ENCODE results near the gene CAPN8. TPM values are rescaled to one million over a fixed set of nuclear protein-coding genes. Genes with fewer than 3 reads are reported as not detected.

CAPN8 gene
- total RNA-seq, 4 donors from 2014 or later: 55.4 to 273 (median 91.6) TPM

- TF ChIP-seq EP300 (IDR thresholded peaks at IDR 0.05; ENCODE audit: low read depth): no peak
- TF ChIP-seq POLR2AphosphoS5 (IDR thresholded peaks at IDR 0.05): no peak
- TF ChIP-seq CTCF (IDR thresholded peaks at IDR 0.05): no peak
- no peak for TF ChIP-seq POLR2A (IDR thresholded peaks at IDR 0.05)
- H3K9me3 ChIP-seq: no peaks in the 10 kb centered on the region
- H3K4me1 ChIP-seq: peaks cover 29 to 73% (median 54%) of the 10 kb centered on the region in 4 donors
- no peaks in the 10 kb centered on the region for H3K27me3 ChIP-seq
- no peak overlapping the region for H3K4me3 ChIP-seq
- in situ Hi-C loops (cut with MboI; ENCODE audit: low pct_ligation_motif_present in 1 of 4, low pct_unique_long_range_greater_than_20kb in 1 of 4, low sequenced_read_pairs in 3 of 4) (no loop called here), intact Hi-C loops (cut with DNase I; ENCODE audit: low total_unique reads) (loop anchor here (5.0 kb wide), 1 partner anchor 37 kb away; no protein-coding TSS in a partner anchor)
- 57 to 92% methylated on average over 6 to 12 of the region's 12 CpGs for WGBS, 2 donors (ENCODE audit: low coverage in 1 of 2)
- H3K27ac ChIP-seq: peak overlapping the region in 2 of 4 donors; percentile 95 to 98
- DNase-seq: no peak
- no peaks in the 10 kb centered on the region for H3K36me3 ChIP-seq
Observed at GRCh38 chr1:223710179-223711133, 45.0 kb upstream of the CAPN8 start.

- DNase-seq: no peak
- Histone ChIP-seq H3K36me3 (no peaks in the 10 kb centered on the region), H3K27ac (no peak overlapping the region), H3K9me3 (no peaks in the 10 kb centered on the region), H3K4me1 (peaks cover 21 to 70% (median 50%) of the 10 kb centered on the region in 4 donors), H3K4me3 (no peak overlapping the region), H3K27me3 (no peaks in the 10 kb centered on the region)
- in situ Hi-C loops (cut with MboI; ENCODE audit: low pct_ligation_motif_present in 1 of 4, low pct_unique_long_range_greater_than_20kb in 1 of 4, low sequenced_read_pairs in 3 of 4): loop anchor here in 2 of 4 donors (5.0 to 10.0 kb wide), 2 partner anchors 43 to 45 kb away; no protein-coding TSS in a partner anchor
- TF ChIP-seq CTCF (IDR thresholded peaks at IDR 0.05) (peak in 2 of 5 experiments; percentile 11 to 17), POLR2AphosphoS5 (IDR thresholded peaks at IDR 0.05) (no peak)
- WGBS, 2 donors (ENCODE audit: low coverage in 1 of 2): 69 to 71% methylated on average over 3 of the region's 3 CpGs
- intact Hi-C loops (cut with DNase I; ENCODE audit: low total_unique reads): no loop called here
Observed at GRCh38 chr1:223709598-223709997, 44.1 kb upstream of the CAPN8 start.

GRCh38 chr1:223708651-223709268 lies 43.3 kb upstream of the CAPN8 start:
- no peak for DNase-seq
- no peaks in the 10 kb centered on the region for H3K36me3 ChIP-seq
- no peaks in the 10 kb centered on the region for H3K9me3 ChIP-seq
- WGBS, 2 donors (ENCODE audit: low coverage in 1 of 2): 90 to 99% methylated on average over 3 of the region's 3 CpGs
- intact Hi-C loops (cut with DNase I; ENCODE audit: low total_unique reads): no loop called here
- H3K4me3 ChIP-seq: no peak overlapping the region
- H3K27ac ChIP-seq: peak overlapping the region; percentile 81 to 89 (median 86)
- in situ Hi-C loops (cut with MboI; ENCODE audit: low pct_ligation_motif_present in 1 of 4, low pct_unique_long_range_greater_than_20kb in 1 of 4, low sequenced_read_pairs in 3 of 4): loop anchor here in 2 of 4 donors (5.0 to 10.0 kb wide), 2 partner anchors 44 to 46 kb away; no protein-coding TSS in a partner anchor
- H3K4me1 ChIP-seq: peaks cover 15 to 62% (median 42%) of the 10 kb centered on the region in 4 donors
- H3K27me3 ChIP-seq: no peaks in the 10 kb centered on the region
- TF ChIP-seq EP300 (IDR thresholded peaks at IDR 0.05; ENCODE audit: low read depth) (no peak), POLR2AphosphoS5 (IDR thresholded peaks at IDR 0.05) (no peak), POLR2A (IDR thresholded peaks at IDR 0.05) (no peak), CTCF (IDR thresholded peaks at IDR 0.05) (no peak)

GRCh38 chr1:223708001-223708359 lies 42.5 kb upstream of the CAPN8 start:
- peak; percentile 44 for DNase-seq
- Histone ChIP-seq H3K27ac (peak overlapping the region; percentile 81 to 89 (median 86)), H3K4me1 (peaks cover 10 to 54% (median 36%) of the 10 kb centered on the region in 4 donors), H3K9me3 (no peaks in the 10 kb centered on the region), H3K36me3 (no peaks in the 10 kb centered on the region), H3K4me3 (no peak overlapping the region), H3K27me3 (no peaks in the 10 kb centered on the region)
- WGBS, 2 donors (ENCODE audit: low coverage in 1 of 2): 50% methylated on average over 5 of the region's 5 CpGs; no CpG with 5 or more reads in 1 of the 2 donors
- intact Hi-C loops (cut with DNase I; ENCODE audit: low total_unique reads) (no loop called here), in situ Hi-C loops (cut with MboI; ENCODE audit: low pct_ligation_motif_present in 1 of 4, low pct_unique_long_range_greater_than_20kb in 1 of 4, low sequenced_read_pairs in 3 of 4) (loop anchor here in 2 of 4 donors (5.0 to 10.0 kb wide), 2 partner anchors 44 to 47 kb away; no protein-coding TSS in a partner anchor)
- no peak for TF ChIP-seq EP300 (IDR thresholded peaks at IDR 0.05; ENCODE audit: low read depth)
- TF ChIP-seq POLR2AphosphoS5 (IDR thresholded peaks at IDR 0.05): no peak
- TF ChIP-seq CTCF (IDR thresholded peaks at IDR 0.05): peak; percentile 20 to 70 (median 29)
- no peak for TF ChIP-seq POLR2A (IDR thresholded peaks at IDR 0.05)

Measured in transverse colon (tissue), 4 donors.